Measurements from ENCODE around the gene ABCD4. TPM values are rescaled to one million over a fixed set of nuclear protein-coding genes. Genes with fewer than 3 reads are reported as not detected.

Gene ABCD4
- total and polyA plus RNA-seq, 2 donors (not counting 3 experiments of a cell fraction or from before 2014, with no cell fraction given) = 58.2 to 84.2 TPM

- TF ChIP-seq GATA2 (IDR thresholded peaks at IDR 0.05; ENCODE audit: insufficient read depth, insufficient read length, low read depth, low read length) (no peak), EZH2 (IDR thresholded peaks at IDR 0.05; ENCODE audit: borderline replicate concordance, low read depth, low read length, severe bottlenecking) (no peak), MYC (IDR thresholded peaks at IDR 0.05; ENCODE audit: low read depth, low read length) (no peak), JUN (IDR thresholded peaks at IDR 0.05; ENCODE audit: borderline replicate concordance, insufficient read depth, insufficient read length, low read depth) (no peak), MAX (IDR thresholded peaks at IDR 0.05; ENCODE audit: insufficient read depth, insufficient read length) (no peak), POLR2A (IDR thresholded peaks at IDR 0.05; ENCODE audit: low read depth, low read length) (no peak), POLR2AphosphoS5 (IDR thresholded peaks at IDR 0.05; ENCODE audit: insufficient read depth, low read depth, low read length) (no peak), FOS (IDR thresholded peaks at IDR 0.05; ENCODE audit: borderline replicate concordance, insufficient read depth, low read length) (no peak)
- TF ChIP-seq, protein P1, sequence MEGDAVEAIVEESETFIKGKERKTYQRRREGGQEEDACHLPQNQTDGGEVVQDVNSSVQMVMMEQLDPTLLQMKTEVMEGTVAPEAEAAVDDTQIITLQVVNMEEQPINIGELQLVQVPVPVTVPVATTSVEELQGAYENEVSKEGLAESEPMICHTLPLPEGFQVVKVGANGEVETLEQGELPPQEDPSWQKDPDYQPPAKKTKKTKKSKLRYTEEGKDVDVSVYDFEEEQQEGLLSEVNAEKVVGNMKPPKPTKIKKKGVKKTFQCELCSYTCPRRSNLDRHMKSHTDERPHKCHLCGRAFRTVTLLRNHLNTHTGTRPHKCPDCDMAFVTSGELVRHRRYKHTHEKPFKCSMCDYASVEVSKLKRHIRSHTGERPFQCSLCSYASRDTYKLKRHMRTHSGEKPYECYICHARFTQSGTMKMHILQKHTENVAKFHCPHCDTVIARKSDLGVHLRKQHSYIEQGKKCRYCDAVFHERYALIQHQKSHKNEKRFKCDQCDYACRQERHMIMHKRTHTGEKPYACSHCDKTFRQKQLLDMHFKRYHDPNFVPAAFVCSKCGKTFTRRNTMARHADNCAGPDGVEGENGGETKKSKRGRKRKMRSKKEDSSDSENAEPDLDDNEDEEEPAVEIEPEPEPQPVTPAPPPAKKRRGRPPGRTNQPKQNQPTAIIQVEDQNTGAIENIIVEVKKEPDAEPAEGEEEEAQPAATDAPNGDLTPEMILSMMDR (IDR thresholded peaks at IDR 0.05; ENCODE audit: extremely low read depth in 1 of 2, insufficient read depth in 1 of 2, low read depth in 1 of 2, low read length in 2 of 2) = no peak
- H3K27ac ChIP-seq (ENCODE audit: insufficient read depth, low read depth, low read length) = no peak overlapping the region
- ChIA-PET POLR2A (no interaction called here), CTCF (interaction anchor here (4.6 kb wide), 1 partner anchor 10 kb away, joined by 28 read pairs; no protein-coding TSS in a partner anchor)
- no peaks in the 10 kb centered on the region for H3K4me1 ChIP-seq (ENCODE audit: control insufficient read depth, extremely low read depth, insufficient read depth, low read length)
- dilution Hi-C loops (cut with MboI; ENCODE audit: extremely low pct_ligation_motif_present, low sequenced_read_pairs) = no loop called here
- no peak for FAIRE-seq
- no peaks in the 10 kb centered on the region for H4K20me1 ChIP-seq (replicated peaks; ENCODE audit: control insufficient read depth, extremely low read depth, insufficient read depth, low read length)
- DNase-seq (ENCODE audit: low read depth, low spot score) = no peak
- H2AFZ ChIP-seq (ENCODE audit: low read depth, low read length) = no peak overlapping the region
- H3K79me2 ChIP-seq (ENCODE audit: control insufficient read depth, insufficient read depth, low read length) = no peaks in the 10 kb centered on the region
- no peak overlapping the region for H3K9ac ChIP-seq (replicated peaks; ENCODE audit: extremely low read depth, insufficient read depth, low read length)
- H3K9me1 ChIP-seq (replicated peaks; ENCODE audit: control insufficient read depth, extremely low read depth, insufficient read depth, low read length) = no peaks in the 10 kb centered on the region
- H3K9me3 ChIP-seq (replicated peaks; ENCODE audit: control insufficient read depth, insufficient read depth, low read length) = no peaks in the 10 kb centered on the region
- H3K36me3 ChIP-seq (ENCODE audit: control insufficient read depth in 2 of 2, extremely low read depth in 1 of 2, insufficient read depth in 2 of 2, low read length in 2 of 2) = no peaks in the 10 kb centered on the region
- no TSS peak for BruUV-seq (replicated peaks)
- H3K4me3 ChIP-seq (replicated peaks in 1 of 3; ENCODE audit: insufficient read depth in 1 of 3, low read depth in 1 of 3, low read length in 3 of 3) = no peak overlapping the region
- H3K4me2 ChIP-seq (ENCODE audit: insufficient read depth, low read length) = no peak overlapping the region
- intact Hi-C loops (cut with micrococcal nuclease) = no loop called here
- H3K27me3 ChIP-seq (ENCODE audit: control insufficient read depth in 2 of 2, insufficient read depth in 2 of 2, low read length in 2 of 2) = peaks cover 22 to 36% of the 10 kb centered on the region in 2 experiments
These were observed 54.7 kb downstream of the ABCD4 start for GRCh38 chr14:74248017-74248416.
